ENCODE results near the gene JPH4. TPM values are rescaled to one million over a fixed set of nuclear protein-coding genes. Genes with fewer than 3 reads are reported as not detected.
"Not testable (repeated sequence)": the region's sequence is repeated elsewhere in the genome, so short reads cannot be mapped to it uniquely, and the experiment has no call there.

Gene JPH4
- total RNA-seq, 1 donor from 2014 or later, result 0.39 TPM

DNA sequence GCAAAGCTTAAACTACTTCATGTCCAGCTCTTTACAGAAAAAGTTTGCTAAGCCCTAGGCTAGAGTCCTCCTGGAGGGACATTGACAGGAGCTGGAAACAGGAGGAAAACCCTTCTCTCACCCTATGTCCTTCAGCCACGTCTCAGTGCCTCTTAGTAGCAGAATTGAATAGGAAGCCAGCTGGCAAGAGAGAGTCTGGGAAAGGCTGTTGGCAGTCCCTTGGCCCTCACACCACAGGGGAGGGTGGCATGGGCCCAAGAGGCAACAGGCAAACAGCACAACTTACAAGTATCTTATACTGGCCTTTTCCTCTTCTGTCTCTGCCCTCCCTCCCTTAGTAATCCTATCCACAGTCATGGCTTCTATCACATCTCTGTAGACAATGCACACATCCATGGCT lies 29.9 kb upstream of the JPH4 start:
- DNase-seq, result no peak

- no peak for DNase-seq
These were observed 27.5 kb upstream of the JPH4 start for GRCh38 chr14:23605931-23606585.

GRCh38 chr14:23604675-23605170 lies 26.1 kb upstream of the JPH4 start:
- DNase-seq, result no peak

DNA sequence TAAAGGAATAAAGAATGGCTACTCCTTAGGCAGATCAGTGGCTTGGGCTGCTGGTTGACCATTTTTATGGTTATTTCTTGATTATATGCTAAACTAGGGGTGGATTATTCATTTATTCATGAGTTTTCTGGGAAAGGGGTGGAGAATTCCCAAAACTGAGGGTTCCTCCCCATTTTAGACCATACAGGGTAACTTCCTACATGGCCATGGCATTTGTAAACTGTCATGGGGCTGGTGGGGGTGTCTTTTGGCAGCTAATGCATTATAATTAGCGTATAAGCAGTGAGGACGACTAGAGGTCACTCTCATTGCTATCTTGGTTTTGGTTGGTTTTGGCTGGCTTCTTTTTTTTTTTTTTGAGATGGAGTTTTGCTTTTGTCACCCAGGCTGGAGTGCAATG lies 25.6 kb upstream of the JPH4 start:
- DNase-seq, result no peak

GRCh38 chr14:23603103-23603502 lies 24.5 kb upstream of the JPH4 start:
- DNase-seq, result no peak

GRCh38 chr14:23602181-23603095 lies 23.8 kb upstream of the JPH4 start:
- no peak for DNase-seq

DNA sequence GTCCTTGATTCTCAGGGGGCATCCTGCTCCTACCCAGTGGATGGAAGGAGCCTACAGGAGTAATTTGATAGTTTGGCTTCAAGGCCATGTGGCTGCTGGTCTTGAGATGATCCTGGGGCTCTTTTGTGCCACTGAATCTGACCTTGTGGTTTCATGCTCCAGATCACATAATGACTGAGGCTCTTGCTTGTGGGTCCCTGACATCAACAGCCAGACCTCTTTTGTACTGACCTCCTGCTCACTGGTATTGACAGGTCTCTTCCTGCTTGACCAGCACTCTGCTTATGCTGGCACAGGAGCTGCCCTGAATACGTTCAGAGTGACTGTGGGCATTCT lies 23.2 kb upstream of the JPH4 start:
- no peak for DNase-seq

- no peak for DNase-seq
These were observed 22.8 kb upstream of the JPH4 start for GRCh38 chr14:23601424-23601823.

- DNase-seq, result no peak
These were observed 22.2 kb upstream of the JPH4 start for GRCh38 chr14:23600806-23601205.

DNA sequence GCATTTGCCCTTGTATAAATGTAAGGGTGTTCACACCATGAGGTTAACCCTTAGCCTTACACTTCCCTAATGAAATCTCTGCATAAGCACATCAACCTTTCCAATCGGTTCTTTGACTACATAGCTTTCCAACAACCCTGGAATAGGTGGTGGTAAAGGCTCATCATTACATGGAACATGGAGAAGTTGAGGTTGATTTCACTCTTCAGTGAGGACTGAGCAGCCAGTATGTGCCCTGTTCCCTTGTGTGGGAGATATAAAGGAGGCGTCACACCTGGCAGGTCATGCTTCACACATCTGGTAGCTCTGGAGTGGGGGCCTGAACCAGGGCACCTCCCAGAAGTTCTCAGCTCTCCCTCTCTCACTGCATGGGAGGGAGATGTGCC lies 21.7 kb upstream of the JPH4 start:
- no peak for DNase-seq

GRCh38 chr14:23594191-23594590 lies 15.6 kb upstream of the JPH4 start:
- not testable (repeated sequence) for DNase-seq

GRCh38 chr14:23590198-23590597 lies 11.6 kb upstream of the JPH4 start:
- DNase-seq, result no peak

GRCh38 chr14:23589606-23590005 lies 11.0 kb upstream of the JPH4 start:
- no peak for DNase-seq

- DNase-seq, result peak; percentile 81
These were observed 10.5 kb upstream of the JPH4 start for GRCh38 chr14:23588884-23589598.

DNA sequence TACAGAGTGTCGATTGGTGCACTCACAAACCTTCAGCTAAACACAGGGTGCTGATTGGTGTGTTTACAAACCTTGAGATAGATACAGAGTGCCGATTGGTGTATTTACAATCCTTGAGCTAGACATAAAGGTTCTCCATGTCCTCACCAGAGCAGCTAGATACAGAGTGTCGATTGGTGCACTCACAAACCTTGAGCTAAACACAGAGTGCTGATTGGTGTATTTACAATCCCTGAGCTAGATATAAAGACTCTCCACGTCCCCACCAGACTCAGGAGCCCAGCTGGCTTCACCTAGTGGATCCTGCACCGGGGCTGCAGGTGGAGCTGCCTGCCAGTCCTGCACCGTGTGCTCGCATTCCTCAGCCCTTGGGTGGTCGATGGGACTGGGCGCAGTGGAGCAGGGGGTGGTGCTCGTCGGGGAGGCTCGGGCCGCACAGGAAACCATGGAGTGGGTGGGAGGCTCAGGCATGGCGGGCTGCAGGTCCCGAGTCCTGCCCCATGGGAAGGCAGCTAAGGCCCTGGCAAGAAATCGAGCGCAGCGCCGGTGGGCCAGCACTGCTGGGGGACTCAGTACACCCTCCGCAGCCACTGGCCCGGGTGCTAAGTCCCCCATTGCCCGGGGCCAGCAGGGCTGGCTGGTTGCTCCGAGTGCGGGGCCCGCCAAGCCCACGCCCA lies 6.1 kb upstream of the JPH4 start:
- DNase-seq, result not testable (repeated sequence)

- DNase-seq, result not testable (repeated sequence)
These were observed 5.4 kb upstream of the JPH4 start for GRCh38 chr14:23583761-23584526.

DNA sequence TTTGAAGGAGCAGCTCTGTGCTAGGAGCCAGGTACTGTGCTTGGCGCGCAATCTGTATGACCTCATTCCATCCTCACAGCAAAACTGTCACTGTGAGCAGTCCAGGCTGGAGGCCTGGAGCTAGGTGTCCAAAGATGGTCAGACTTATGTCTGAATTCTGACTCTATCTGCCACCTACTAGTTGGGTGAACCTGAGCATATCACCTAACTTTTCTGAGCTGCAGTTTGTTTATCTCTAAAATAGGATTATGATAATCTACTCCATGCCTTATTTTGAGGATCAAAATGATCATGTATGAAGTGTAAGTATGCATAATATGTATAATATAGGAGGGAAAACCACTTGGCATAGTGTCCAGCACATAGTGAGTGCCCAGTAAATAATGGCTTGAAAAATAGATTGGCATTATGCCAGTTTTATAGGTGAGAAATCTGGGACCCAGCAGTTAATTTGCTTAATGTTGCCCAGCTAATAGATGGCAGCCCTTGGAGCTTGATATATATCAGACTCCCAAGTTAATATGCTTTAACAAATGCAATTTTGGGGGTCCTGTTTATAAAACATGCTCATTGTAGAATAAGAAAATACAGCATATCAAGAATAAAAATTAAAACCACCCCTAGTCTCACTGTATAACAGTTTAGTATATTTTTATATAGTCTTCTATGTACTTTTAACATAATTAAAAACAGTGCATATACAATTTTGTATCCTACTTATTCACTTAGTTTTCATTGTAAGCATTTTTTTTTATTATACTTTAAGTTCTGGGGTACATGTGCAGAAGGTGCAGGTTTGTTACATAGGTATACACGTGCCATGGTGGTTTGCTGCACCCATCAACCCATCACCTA lies 4.5 kb upstream of the JPH4 start:
- DNase-seq, result no peak

DNA sequence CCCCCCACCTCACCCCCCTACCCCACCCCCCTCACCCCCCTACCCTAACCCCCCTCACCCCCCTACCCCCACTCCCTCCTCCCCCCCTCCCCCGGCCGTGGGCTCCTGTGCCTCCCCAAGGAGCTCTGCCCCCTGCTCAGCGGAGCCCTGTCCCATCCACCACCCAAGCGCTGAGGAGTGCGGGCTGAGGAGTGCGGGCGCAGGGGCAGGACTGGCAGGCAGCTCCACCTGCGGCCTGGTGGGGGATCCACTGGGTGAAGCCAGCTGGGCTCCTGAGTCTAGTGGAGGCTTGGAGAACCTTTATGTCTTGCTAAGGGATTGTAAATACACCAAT lies 2.3 kb upstream of the JPH4 start:
- no peak for DNase-seq

DNA sequence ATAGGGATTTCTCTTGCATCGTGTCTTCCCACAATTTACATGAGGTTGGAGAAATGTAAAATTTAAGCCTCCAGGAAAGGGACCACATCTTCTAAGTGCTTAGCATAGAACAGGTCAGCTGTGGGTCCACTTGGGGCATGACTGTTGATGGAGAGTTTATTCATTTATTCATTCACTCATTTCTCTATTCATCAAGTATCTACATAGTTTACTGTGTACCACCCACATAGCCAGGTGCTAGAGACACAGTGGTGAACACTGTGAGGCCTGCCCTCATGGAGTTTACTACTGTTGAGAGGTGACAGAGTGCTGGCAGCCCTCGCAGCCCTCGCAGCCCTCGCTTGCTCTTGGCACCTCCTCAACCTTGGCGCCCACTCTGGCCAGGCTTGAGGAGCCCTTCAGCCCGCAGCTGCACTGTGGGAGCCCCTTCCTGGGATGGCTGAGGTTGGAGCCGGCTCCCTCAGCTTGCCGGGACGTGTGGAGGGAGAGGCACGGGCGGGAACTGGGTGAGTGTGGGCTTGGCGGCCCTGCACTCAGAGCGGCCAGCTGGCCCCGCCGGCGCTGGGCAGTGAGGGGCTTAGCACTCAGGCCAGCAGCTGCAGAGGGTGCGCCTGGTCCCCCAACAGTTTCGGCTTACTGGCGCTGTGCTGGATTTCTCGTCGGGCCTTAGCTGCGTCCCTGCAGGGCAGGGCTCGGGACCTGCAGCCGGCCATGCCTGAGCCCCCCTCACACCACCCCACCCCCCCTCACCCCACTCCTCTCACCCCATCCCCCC lies 1.7 kb upstream of the JPH4 start:
- DNase-seq, result no peak

GRCh38 chr14:23579739-23580138 lies 1.1 kb upstream of the JPH4 start:
- DNase-seq, result no peak

Measured in skin of body (tissue), 2 donors.